ENCODE measurements around the gene CTXND1.

DNA sequence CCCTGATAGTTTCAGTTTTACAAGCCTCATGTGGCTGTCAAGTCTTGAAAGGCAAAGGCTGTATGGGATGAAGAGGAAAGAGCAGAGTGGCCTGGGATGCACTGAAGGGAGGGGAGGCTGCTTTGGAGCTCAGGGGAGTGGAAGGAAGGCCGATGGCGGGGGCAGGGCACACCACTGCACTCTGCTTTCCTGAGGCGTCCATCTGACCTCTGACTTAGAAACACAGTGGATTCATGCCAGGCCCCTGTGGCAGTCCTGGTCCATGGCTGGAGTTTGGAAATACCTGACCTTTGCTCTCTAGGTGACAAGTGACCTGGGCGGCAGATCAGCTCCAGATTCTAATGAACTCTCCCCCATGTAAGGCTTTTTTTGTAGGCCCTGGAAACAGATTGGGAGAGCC lies 80.2 kb downstream of the CTXND1 start:
- TF ChIP-seq, protein P1, sequence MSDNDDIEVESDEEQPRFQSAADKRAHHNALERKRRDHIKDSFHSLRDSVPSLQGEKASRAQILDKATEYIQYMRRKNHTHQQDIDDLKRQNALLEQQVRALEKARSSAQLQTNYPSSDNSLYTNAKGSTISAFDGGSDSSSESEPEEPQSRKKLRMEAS (IDR thresholded peaks at IDR 0.05) = no peak
- TF ChIP-seq TAF1 (IDR thresholded peaks at IDR 0.05; ENCODE audit: low read depth) (no peak), YY1 (IDR thresholded peaks at IDR 0.05; ENCODE audit: low read depth) (no peak), FOXM1 (IDR thresholded peaks at IDR 0.05; ENCODE audit: borderline replicate concordance, low read depth) (no peak), RAD21 (IDR thresholded peaks at IDR 0.05; ENCODE audit: low read depth) (no peak), CREB1 (IDR thresholded peaks at IDR 0.05; ENCODE audit: low read depth) (no peak), EGR1 (IDR thresholded peaks at IDR 0.05) (no peak), CEBPB (IDR thresholded peaks at IDR 0.05) (no peak), NFIC (IDR thresholded peaks at IDR 0.05) (no peak), TEAD4 (IDR thresholded peaks at IDR 0.05) (no peak), EP300 (IDR thresholded peaks at IDR 0.05; ENCODE audit: borderline replicate concordance) (no peak), TCF12 (IDR thresholded peaks at IDR 0.05; ENCODE audit: low read depth) (no peak), ZBTB7A (IDR thresholded peaks at IDR 0.05; ENCODE audit: low read depth) (no peak)
- TF ChIP-seq, protein P2, sequence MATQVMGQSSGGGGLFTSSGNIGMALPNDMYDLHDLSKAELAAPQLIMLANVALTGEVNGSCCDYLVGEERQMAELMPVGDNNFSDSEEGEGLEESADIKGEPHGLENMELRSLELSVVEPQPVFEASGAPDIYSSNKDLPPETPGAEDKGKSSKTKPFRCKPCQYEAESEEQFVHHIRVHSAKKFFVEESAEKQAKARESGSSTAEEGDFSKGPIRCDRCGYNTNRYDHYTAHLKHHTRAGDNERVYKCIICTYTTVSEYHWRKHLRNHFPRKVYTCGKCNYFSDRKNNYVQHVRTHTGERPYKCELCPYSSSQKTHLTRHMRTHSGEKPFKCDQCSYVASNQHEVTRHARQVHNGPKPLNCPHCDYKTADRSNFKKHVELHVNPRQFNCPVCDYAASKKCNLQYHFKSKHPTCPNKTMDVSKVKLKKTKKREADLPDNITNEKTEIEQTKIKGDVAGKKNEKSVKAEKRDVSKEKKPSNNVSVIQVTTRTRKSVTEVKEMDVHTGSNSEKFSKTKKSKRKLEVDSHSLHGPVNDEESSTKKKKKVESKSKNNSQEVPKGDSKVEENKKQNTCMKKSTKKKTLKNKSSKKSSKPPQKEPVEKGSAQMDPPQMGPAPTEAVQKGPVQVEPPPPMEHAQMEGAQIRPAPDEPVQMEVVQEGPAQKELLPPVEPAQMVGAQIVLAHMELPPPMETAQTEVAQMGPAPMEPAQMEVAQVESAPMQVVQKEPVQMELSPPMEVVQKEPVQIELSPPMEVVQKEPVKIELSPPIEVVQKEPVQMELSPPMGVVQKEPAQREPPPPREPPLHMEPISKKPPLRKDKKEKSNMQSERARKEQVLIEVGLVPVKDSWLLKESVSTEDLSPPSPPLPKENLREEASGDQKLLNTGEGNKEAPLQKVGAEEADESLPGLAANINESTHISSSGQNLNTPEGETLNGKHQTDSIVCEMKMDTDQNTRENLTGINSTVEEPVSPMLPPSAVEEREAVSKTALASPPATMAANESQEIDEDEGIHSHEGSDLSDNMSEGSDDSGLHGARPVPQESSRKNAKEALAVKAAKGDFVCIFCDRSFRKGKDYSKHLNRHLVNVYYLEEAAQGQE (IDR thresholded peaks at IDR 0.05; ENCODE audit: low read depth) = no peak

Measured in Ishikawa (cell line).